ENCODE data around the gene BACH2.
A peak's percentile ranks its signal among the peaks of the same experiment; 100 is the strongest.
"Not testable (repeated sequence)": the region's sequence is repeated elsewhere in the genome, so short reads cannot be mapped to it uniquely, and the experiment has no call there.

The BACH2 gene

GRCh38 chr6:90131614-90132423 is 164.8 kb downstream of the BACH2 start:
- no peak for DNase-seq (ENCODE audit: extremely low read depth in 1 of 2, low read depth in 1 of 2)

- no peak for DNase-seq (ENCODE audit: extremely low read depth in 1 of 2, low read depth in 1 of 2)
These were observed 165.5 kb downstream of the BACH2 start for GRCh38 chr6:90131125-90131524.

DNA sequence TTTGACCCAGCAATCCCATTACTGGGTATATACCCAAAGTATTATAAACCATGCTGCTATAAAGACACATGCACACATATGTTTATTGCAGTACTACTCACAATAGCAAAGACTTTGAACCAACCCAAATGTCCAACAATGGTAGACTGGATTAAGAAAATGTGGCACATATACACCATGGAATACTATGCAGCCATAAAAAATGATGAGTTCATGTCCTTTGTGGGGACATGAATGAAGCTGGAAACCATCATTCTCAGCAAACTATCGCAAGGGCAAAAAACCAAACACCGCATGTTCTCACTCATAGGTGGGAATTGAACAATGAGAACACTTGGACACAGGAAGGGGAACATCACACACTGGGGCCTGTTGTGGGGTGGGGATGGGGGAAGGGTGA is 168.0 kb downstream of the BACH2 start:
- not testable (repeated sequence) for DNase-seq (ENCODE audit: extremely low read depth in 1 of 2, low read depth in 1 of 2)

DNA sequence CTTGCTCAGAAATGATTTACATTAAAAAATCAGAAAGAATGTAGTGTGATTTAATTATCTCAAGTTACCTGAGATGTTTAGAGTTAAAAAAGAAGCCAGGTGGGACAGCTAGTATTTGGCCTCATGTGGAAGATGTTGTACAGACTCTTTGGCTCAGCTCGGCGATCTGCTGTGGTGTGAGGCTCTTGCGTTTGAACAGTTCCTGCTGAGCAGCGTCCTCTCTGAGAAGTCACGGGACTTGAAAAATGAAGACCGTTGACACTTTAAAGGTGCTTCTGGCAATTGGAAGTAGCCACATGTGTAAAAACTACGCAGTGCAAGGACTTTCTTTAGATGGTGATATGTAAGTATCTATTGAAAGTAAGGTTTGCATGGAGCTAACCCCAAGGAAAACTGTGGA is 169.0 kb downstream of the BACH2 start:
- DNase-seq (ENCODE audit: extremely low read depth in 1 of 2, low read depth in 1 of 2): no peak

DNA sequence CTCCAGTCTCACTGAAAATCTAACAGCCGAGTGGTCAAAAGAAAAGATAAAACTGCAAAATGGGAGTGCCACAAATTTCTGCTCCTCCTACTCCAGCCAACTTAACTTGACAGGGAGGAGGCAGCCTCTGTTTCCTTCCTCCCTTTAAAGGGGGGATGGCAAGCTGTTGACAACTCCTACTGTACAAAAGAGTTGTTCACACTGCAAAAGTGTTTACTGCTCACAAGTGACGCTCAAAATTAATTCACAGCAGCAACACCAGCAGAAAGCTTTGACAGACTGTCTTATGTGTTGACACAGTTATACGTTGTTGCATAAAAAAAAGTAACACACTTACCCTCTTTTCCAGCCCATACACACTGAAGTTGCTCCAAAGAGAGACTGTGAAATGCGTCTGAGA is 169.8 kb downstream of the BACH2 start:
- no peak for DNase-seq (ENCODE audit: extremely low read depth in 1 of 2, low read depth in 1 of 2)

DNA sequence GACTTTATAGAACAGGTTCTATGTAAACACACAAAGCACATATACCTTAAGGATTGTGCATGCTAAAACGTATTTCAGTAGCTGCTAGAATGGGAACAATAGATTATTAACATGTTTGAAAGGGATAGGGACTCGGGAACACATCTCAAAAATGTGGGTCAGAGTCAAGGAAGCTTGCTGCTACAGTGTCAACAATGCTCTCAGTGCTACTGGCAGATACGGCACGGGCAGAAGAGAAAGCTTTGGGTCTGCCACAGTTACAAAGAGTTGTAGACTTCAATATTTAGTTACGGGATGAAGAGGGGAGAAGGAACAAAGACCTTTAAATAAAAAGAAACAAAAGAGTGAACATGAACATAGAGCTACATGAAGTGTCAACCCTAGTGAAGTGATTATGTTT is 170.5 kb downstream of the BACH2 start:
- DNase-seq (ENCODE audit: extremely low read depth in 1 of 2, low read depth in 1 of 2): no peak

DNA sequence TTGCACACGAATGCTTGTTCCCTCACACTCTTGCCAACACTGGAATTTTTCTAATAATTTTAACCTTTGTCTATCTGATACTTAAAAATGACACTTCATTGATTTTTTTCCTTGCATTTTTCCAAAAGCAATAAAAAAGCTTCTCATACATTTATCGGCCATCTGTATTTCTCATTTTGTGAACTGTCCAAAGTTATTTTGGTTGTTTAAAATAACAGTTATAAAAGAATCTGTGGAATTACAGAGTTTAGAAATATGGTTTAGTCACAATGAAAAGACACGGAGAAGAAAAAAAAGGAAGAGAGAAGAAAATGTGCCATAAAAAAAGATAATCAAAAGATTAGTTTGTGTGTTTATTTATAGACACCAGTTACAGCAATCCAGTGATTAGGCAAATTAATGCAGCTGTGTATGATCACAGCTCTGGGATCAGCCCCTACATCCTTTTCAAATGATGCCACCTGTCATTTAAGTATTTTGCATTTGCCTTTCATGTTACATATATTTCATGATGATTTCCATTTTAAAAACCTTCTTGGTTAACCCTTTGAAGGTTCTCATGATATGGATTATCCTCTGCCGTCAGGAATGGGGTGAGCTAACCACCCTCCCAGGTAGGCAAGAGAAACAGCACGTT is 171.7 kb downstream of the BACH2 start:
- no peak for DNase-seq (ENCODE audit: extremely low read depth in 1 of 2, low read depth in 1 of 2)

DNA sequence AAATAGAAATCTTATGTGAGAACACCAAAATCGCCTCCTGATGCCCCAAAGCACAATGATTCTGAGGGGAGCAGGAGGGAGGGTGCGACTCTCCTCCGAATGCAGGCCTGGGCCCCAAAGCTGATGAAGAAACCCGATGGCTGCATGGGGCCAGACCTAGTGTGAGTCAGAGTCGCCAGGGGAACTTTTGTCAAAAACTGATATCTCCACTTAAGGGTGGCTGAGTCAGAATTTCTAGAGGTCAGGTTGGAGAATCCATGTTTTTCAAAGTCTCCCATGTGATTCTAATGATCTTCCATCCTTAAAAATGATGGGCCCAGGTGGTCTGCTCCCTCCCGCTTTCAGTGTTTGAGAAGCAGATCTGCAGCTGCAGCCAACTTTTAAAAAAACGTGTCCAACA is 172.8 kb downstream of the BACH2 start:
- no peak for DNase-seq (ENCODE audit: extremely low read depth in 1 of 2, low read depth in 1 of 2)

- DNase-seq (ENCODE audit: extremely low read depth in 1 of 2, low read depth in 1 of 2): peak in 1 of 2 donors; percentile 50
These were observed 174.7 kb downstream of the BACH2 start for GRCh38 chr6:90121982-90122381.

DNA sequence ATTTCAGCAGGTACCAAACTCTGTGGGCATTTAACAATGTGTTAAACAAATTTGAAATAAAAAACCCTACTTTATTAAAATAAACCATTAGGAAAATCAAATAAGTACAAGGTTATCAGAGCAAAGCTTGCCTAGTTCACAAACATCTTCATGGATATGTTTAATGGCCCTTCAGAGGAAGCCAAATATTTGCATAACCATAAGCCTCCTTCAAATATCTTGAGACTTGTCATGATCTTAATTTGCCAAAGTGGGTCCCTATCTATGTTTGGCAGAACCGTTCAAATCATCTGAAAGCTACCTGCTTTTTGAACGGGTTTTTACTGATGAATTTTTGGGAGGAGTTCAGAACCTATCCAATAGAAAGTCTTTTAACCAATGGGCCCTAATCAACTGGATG is 176.3 kb downstream of the BACH2 start:
- no peak for DNase-seq (ENCODE audit: extremely low read depth in 1 of 2, low read depth in 1 of 2)

DNA sequence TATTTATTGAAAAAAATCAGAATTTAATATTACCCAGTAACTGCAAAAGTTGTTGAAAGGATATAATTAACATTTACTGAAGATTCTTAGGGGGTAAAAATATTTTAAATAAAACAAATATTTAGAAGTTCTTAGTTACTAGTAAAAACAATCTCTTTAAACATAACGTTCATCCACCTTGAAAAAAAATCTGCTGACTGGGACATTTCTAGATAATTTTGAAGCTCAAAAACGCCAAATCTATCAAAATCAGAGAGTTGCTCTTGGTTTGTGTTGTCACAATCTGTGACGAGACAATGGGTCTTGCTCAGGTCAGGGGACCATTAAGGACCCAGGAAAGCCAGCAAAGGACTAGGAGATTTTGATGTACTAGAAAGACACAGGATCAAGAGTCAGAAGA is 177.0 kb downstream of the BACH2 start:
- no peak for DNase-seq (ENCODE audit: extremely low read depth in 1 of 2, low read depth in 1 of 2)

- no peak for DNase-seq (ENCODE audit: extremely low read depth in 1 of 2, low read depth in 1 of 2)
These were observed 178.1 kb downstream of the BACH2 start for GRCh38 chr6:90118581-90118980.

- DNase-seq (ENCODE audit: extremely low read depth in 1 of 2, low read depth in 1 of 2): no peak
These were observed 178.6 kb downstream of the BACH2 start for GRCh38 chr6:90118069-90118468.

GRCh38 chr6:90116126-90116525 is 180.5 kb downstream of the BACH2 start:
- DNase-seq (ENCODE audit: extremely low read depth in 1 of 2, low read depth in 1 of 2): not testable (repeated sequence)

DNA sequence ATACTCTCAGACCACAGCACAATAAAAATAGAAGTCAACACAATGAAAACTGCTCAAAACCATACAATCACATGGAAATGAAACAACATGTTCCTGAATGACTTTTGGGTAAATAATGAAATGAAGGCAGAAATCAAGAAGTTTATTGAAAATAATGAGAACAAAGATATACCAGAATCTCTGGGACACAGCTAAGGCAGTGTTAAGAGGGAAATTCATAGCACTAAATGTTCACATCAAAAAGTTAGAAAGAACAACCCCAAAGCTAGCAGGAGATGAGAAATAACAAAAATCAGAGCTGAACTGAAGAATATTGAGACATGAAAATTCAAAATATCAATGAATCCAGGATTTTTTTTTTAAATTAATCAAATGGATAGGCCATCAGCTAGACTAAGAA is 183.3 kb downstream of the BACH2 start:
- DNase-seq (ENCODE audit: extremely low read depth in 1 of 2, low read depth in 1 of 2): no peak

GRCh38 chr6:90111387-90111786 is 185.3 kb downstream of the BACH2 start:
- DNase-seq (ENCODE audit: extremely low read depth in 1 of 2, low read depth in 1 of 2): no peak

- peak; percentile 49 to 80 for DNase-seq (ENCODE audit: extremely low read depth in 1 of 2, low read depth in 1 of 2)
These were observed 185.7 kb downstream of the BACH2 start for GRCh38 chr6:90110971-90111370.

DNA sequence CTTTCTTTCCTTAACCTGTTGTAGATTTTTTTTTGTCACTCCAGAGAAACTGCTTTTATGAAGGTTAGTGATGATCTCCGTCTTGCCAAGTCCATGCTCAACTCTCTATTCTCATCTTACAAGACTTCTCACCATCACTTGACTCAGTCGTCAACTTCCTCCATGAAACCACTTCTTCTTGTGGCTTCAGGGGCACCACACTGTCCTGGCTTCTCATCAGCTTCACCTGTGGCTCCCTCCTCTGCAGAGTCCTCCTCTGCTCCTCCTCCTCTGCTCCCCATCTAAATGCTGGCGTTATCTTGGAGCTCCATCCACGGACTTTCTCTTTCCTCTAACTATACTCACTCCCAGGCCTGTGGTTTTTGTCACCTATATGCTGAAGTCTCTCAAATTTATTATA is 187.5 kb downstream of the BACH2 start:
- no peak for DNase-seq (ENCODE audit: extremely low read depth in 1 of 2, low read depth in 1 of 2)

- DNase-seq (ENCODE audit: extremely low read depth in 1 of 2, low read depth in 1 of 2): no peak
These were observed 188.8 kb downstream of the BACH2 start for GRCh38 chr6:90107771-90108282.

GRCh38 chr6:90107371-90107770 is 189.3 kb downstream of the BACH2 start:
- DNase-seq (ENCODE audit: extremely low read depth in 1 of 2, low read depth in 1 of 2): no peak

GRCh38 chr6:90106449-90106848 is 190.2 kb downstream of the BACH2 start:
- no peak for DNase-seq (ENCODE audit: extremely low read depth in 1 of 2, low read depth in 1 of 2)

GRCh38 chr6:90105506-90106170 is 191.0 kb downstream of the BACH2 start:
- no peak for DNase-seq (ENCODE audit: extremely low read depth in 1 of 2, low read depth in 1 of 2)

Data from stimulated activated CD8-positive, alpha-beta memory T cell treated with anti-CD3 and anti-CD28 coated beads, Interleukin-7, amount 100 ng/mL, for 48 hours (primary cell).